DMS153 treated with DMSO at 0.1 percent for 48 hours (cell line): Measurements from ENCODE around the gene CD320.

Experiments used
- DNase-seq: peaks from one replicate; lab custom pipeline; 2025; ENCODE audit not compliant: unreplicated experiment; lab: John Stamatoyannopoulos, UW

Gene CD320

DNA sequence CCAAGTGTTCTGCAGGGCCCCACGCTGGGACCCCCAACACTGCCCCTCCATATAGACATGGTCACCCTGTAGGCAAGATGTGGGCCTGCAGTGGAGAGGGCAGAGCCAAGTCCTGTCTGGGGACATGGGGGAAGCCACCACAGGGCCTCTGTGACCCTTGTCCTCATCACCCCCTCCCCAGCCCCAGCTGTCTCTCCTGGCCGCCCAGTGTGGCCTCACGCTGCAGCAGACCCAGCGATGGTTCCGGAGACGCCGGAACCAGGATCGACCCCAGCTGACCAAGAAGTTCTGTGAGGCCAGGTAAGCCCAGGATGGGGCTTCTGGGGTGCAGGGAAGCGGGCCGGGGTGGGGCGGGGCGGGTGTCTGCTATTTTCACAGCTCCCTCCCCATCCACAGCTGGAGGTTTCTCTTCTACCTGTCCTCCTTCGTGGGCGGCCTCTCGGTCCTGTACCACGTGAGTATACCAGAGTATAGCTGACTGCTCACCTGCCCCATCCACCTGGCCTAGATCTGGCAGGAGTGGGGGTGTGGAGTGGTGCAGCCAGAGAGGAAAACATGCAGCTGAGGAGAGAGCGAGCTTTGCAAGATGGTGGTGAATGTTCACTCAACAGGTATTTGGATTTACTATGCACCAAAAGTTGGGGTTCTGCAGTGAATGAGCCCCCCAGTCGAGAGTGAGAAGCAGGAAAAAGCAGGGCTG is 52.6 kb downstream of the CD320 start:
- DNase-seq: no peak

DNA sequence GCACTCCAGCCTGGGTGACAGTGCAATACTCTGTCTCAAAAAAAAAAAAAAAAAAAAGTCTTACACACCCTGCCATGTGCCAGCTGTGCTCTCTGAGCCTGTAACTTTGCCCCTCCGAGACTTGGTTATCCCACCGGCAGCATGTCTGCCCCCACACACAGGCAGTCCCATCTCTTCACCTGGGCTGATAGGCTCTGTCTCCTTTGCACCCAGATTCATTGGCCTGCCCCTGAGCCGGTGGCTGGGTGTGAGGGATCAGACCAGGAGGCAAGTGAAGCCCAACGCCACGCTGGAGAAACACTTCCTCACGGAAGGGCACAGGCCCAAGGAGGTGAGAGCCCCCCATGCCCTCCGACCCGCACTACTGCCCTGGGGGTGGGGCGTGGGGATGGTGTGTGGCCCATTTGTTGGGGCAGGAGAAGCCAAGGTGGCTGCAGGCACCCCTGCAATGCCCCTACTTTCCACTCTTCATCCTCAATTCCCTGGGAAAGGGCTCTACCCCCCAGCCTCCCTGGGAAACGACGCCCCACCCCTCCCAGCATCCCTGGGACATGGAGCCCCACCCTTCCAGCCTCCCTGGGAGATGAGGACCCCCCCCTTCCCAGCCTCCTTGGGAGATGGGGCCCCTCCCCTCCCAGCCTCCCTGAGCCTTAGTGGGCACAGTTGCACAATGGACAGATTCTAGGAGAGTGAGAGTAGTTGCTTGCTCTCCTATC is 53.7 kb downstream of the CD320 start:
- DNase-seq: no peak

DNA sequence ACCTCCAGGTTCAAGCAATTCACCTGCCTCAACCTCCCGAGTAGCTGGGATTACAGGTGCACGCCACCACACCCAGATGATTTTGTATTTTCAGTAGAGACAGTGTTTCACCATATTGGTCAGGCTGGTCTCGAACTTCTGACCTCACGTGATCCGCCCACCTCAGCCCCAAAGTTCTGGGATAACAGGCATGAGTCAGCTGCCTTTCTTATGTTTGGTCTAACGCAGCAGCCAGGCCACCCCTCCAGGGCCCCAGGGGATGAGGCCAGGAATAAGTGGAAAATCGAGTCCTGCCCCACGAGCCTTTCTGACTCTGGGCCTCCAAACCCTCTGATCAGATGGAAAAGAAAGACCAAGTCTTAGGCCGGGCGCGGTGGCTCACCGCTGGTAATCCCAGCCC is 54.5 kb downstream of the CD320 start:
- no peak for DNase-seq

DNA sequence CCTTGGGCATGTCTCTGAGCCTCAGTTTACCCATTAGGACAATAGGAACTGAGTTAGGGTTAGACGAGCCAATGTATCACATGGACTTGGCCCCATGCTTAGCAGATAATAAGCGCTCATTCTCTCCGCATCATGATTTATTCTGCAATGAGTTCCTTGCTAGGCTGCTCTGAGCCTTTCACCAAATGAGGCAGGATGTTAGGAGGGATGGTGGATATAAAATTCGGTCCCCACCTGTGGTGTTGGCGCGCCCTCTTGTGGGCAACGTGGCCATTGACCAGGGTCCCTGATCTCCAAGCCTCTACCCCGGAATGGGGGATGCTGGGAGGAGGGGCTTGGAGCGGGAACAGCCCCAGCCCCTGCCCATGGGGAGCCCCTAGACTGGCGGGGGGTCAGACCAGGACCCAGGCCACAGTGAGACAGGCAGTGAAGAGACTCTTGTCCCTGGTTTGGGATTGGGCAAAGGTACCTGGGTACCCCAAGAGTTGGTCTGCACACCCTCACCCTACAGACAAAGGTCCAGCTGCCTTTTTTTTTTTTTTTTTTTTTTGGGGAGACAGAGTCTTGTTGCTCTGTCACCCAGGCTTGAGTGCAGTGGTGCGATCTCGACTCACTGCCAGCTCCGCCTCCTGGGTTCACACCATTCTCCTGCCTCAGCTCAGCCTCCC is 55.1 kb downstream of the CD320 start:
- peak; percentile 32 for DNase-seq
